Measurements from ENCODE around the gene CRTC3. TPM values are rescaled to one million over a fixed set of nuclear protein-coding genes. Genes with fewer than 3 reads are reported as not detected.

CRTC3 gene
- total and polyA plus RNA-seq, 11 donors: 12.0 to 42.2 (median 24.0) TPM

DNA sequence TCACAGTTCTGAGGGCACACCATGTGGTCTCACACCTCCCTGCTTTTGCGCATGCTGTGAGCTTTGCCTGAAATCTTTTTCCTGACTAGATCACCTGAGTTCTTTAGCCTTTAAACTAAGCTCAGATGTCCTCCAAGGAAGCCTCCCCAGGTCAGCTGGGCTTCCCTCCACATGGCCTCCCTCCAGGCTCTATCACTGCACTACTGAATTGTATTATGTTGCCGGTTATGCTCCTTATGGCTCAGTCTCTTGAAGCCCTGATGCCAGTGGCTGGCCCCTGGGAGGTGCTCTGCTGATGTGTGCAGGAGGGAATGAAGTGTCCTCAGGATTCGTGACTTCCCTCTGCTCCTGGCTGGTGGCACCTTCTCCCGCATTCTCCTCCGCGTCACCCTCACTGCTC is 94.1 kb downstream of the CRTC3 start:
- no peaks in the 10 kb centered on the region for H3K27me3 ChIP-seq
- peaks cover 0 to 17% (median 0%) of the 10 kb centered on the region in 12 donors for H3K4me1 ChIP-seq
- TF ChIP-seq, protein P1, sequence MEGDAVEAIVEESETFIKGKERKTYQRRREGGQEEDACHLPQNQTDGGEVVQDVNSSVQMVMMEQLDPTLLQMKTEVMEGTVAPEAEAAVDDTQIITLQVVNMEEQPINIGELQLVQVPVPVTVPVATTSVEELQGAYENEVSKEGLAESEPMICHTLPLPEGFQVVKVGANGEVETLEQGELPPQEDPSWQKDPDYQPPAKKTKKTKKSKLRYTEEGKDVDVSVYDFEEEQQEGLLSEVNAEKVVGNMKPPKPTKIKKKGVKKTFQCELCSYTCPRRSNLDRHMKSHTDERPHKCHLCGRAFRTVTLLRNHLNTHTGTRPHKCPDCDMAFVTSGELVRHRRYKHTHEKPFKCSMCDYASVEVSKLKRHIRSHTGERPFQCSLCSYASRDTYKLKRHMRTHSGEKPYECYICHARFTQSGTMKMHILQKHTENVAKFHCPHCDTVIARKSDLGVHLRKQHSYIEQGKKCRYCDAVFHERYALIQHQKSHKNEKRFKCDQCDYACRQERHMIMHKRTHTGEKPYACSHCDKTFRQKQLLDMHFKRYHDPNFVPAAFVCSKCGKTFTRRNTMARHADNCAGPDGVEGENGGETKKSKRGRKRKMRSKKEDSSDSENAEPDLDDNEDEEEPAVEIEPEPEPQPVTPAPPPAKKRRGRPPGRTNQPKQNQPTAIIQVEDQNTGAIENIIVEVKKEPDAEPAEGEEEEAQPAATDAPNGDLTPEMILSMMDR (IDR thresholded peaks at IDR 0.05): no peak
- TF ChIP-seq POLR2A (IDR thresholded peaks at IDR 0.05): no peak
- ATAC-seq (peak in 3 of 4 donors; percentile 11 to 41 (median 36)), DNase-seq (no peak)
- no peaks in the 10 kb centered on the region for H3K9me3 ChIP-seq
- WGBS, 4 donors: 76 to 79% (median 78%) methylated on average over 6 of the region's 6 CpGs
- H3K27ac ChIP-seq: no peak overlapping the region
- no peak overlapping the region for H3K4me3 ChIP-seq
- H3K36me3 ChIP-seq: peaks cover 0 to 98% (median 87%) of the 10 kb centered on the region in 9 donors
- intact Hi-C loops (cut with DNase I): loop anchor here in 1 of 10 donors (10.0 kb wide), 1 partner anchor 299 kb away; no protein-coding TSS in a partner anchor

DNA sequence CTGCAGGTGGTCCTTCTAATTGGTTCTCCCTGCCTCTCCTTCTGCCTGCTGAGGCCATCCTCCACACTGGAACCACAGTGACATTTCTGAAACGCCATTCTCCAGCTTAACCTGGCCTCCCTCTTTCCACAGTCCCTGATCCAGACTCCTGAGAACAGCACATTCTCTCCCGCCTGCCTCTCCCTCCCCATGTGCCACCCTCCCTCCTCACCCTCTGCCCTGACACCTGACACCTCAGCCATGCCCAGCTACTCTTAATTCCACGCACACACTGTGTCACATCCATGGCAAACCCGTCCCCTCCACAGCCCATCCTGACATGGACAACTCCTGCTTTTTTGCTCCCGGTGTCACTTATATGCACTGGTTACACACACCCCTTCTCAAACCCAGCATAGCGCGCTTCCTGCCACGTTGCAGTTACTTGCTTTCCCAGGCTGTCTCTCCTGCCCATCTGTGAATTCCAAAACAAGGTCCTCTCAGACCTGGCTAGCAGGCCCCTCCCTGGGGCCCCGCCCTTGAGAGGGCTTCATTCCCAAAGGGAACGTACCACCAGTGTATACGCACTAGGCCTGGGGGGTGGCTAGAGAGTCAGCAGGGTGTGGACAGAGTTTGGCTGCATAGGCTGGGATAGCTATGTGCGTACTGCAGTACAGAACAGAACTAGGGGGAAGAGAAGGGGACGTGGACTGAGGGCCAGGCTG is 94.7 kb downstream of the CRTC3 start:
- Histone ChIP-seq H3K4me3 (no peak overlapping the region), H3K9me3 (no peaks in the 10 kb centered on the region), H3K4me1 (peaks cover 0 to 15% (median 0%) of the 10 kb centered on the region in 12 donors), H3K36me3 (peaks cover 0 to 98% (median 87%) of the 10 kb centered on the region in 9 donors), H3K27ac (peak overlapping the region in 1 of 12 donors; percentile 31), H3K27me3 (no peaks in the 10 kb centered on the region)
- DNase-seq: no peak
- intact Hi-C loops (cut with DNase I): loop anchor here in 1 of 10 donors (10.0 kb wide), 1 partner anchor 300 kb away; no protein-coding TSS in a partner anchor
- no peak for TF ChIP-seq POLR2A (IDR thresholded peaks at IDR 0.05)
- TF ChIP-seq, protein P1 (IDR thresholded peaks at IDR 0.05): no peak
- peak; percentile 14 to 70 (median 46) for ATAC-seq
- WGBS, 4 donors: 74 to 79% (median 78%) methylated on average over 13 of the region's 13 CpGs

DNA sequence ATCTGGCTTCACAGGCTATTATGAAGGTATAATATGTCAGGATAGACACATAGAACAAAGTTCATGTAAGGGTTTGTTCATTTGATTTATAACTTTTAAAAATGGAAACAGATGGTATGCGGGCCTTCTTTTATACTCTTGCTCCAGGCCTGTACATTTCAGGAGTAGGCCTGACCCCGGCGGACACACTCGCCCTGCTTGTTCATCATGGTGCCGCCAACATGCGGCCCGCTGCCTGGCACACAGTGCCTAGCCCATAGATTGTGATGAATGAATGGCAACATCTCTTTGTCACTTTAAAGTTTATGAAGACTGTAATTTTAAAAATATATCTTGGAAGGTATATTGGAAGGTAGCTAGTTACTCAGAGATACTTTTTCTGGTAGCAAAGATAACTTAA is 95.3 kb downstream of the CRTC3 start:
- TF ChIP-seq POLR2A (IDR thresholded peaks at IDR 0.05): no peak
- TF ChIP-seq, protein P1 (IDR thresholded peaks at IDR 0.05): no peak
- Histone ChIP-seq H3K36me3 (peaks cover 3 to 98% (median 88%) of the 10 kb centered on the region in 9 donors), H3K4me1 (peaks cover 0 to 10% (median 0%) of the 10 kb centered on the region in 12 donors), H3K27me3 (no peaks in the 10 kb centered on the region), H3K9me3 (no peaks in the 10 kb centered on the region), H3K27ac (peak overlapping the region in 1 of 12 donors; percentile 31), H3K4me3 (no peak overlapping the region)
- DNase-seq: no peak
- no peak for ATAC-seq
- 89 to 98% (median 97%) methylated on average over 7 of the region's 7 CpGs for WGBS, 4 donors
- intact Hi-C loops (cut with DNase I): loop anchor here in 1 of 10 donors (10.0 kb wide), 1 partner anchor 300 kb away; no protein-coding TSS in a partner anchor

DNA sequence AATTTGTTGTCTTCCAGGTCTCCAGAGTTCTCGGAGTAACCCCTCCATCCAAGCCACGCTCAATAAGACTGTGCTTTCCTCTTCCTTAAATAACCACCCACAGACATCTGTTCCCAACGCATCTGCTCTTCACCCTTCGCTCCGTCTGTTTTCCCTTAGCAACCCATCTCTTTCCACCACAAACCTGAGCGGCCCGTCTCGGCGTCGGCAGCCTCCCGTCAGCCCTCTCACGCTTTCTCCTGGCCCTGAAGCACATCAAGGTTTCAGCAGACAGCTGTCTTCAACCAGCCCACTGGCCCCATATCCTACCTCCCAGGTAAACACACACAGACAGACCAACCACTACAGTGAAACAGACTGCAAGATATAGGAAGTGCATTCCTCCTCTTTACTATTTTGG is 99.5 kb downstream of the CRTC3 start:
- H3K4me1 ChIP-seq: peaks cover 0 to 1% (median 0%) of the 10 kb centered on the region in 12 donors
- H3K27me3 ChIP-seq: no peaks in the 10 kb centered on the region
- WGBS, 4 donors: 92 to 94% (median 93%) methylated on average over 12 of the region's 12 CpGs
- H3K27ac ChIP-seq: no peak overlapping the region
- ATAC-seq (no peak), DNase-seq (no peak)
- H3K36me3 ChIP-seq: peaks cover 3 to 96% (median 92%) of the 10 kb centered on the region in 9 donors
- intact Hi-C loops (cut with DNase I): loop anchor here in 1 of 10 donors (10.0 kb wide), 1 partner anchor 304 kb away; no protein-coding TSS in a partner anchor
- TF ChIP-seq POLR2A (IDR thresholded peaks at IDR 0.05): no peak
- TF ChIP-seq, protein P1 (IDR thresholded peaks at IDR 0.05): no peak
- no peak overlapping the region for H3K4me3 ChIP-seq
- no peaks in the 10 kb centered on the region for H3K9me3 ChIP-seq
